Endothelial cell of umbilical vein (primary cell): Measurements from ENCODE around the gene ABTB2. TPM values are rescaled to one million over a fixed set of nuclear protein-coding genes. Genes with fewer than 3 reads are reported as not detected.

Source experiments
- BruUV-seq: library from RNA; stranded (reverse); fragments of 400-500 nt; replicated peaks from 2 replicates; lab custom pipeline; 2021; lab: Mats Ljungman, UMichigan
- CTCF ChIA-PET: fragments of 300-600, 350-600 bp; sonication (Branson Sonifier 250); formaldehyde crosslinking; loops from one replicate; lab custom pipeline; 2021; ENCODE audit warnings: antibody characterized with exemption, inconsistent platforms; lab: Charles Lee
- POLR2A ChIA-PET: fragments of 300-600, 350-600 bp; sonication (Branson Sonifier 250); formaldehyde crosslinking; loops from one replicate; lab custom pipeline; 2021; ENCODE audit warnings: antibody characterized with exemption, inconsistent platforms; lab: Charles Lee
- DNase-seq: peaks from one replicate; pipeline ENCODE4 v3.0.0-alpha.2; 2011; ENCODE audit warnings: low read depth, low spot score
- FAIRE-seq: peaks from 2 replicates; lab custom pipeline; 2011; peaks lifted over from hg19 to GRCh38; lab: Jason Lieb, UNC
- H2AFZ ChIP-seq: 2 replicates; pipeline ENCODE4 v1.6.0; 2012; ENCODE audit warnings: low read depth, low read length, control low read depth, inconsistent platforms
- H3K27ac ChIP-seq: 2 replicates; pipeline ENCODE4 v1.5.1; 2011; ENCODE audit warnings: low read depth, mild to moderate bottlenecking, control low read depth, low read length, moderate library complexity; ENCODE audit not compliant: insufficient read depth
- H3K27me3 ChIP-seq, 2 experiments: 2 replicates each; pipeline versions ENCODE4 v1.6.0 to v1.6.1; 2011; ENCODE audit warnings: low read length in 2 of 2, mixed read lengths in 1 of 2; ENCODE audit not compliant: control insufficient read depth in 2 of 2, insufficient read depth in 2 of 2
- H3K36me3 ChIP-seq, 2 experiments: 2 replicates in 1 of 2; 3 replicates in 1 of 2; pipeline ENCODE4 v1.5.1; 2011; ENCODE audit warnings: low read length in 2 of 2, mild to moderate bottlenecking in 1 of 2, moderate library complexity in 1 of 2; ENCODE audit not compliant: control insufficient read depth in 2 of 2, insufficient read depth in 2 of 2; ENCODE audit errors: extremely low read depth in 1 of 2
- H3K4me1 ChIP-seq: 3 replicates; pipeline ENCODE4 v1.5.1; 2011; ENCODE audit warnings: mild to moderate bottlenecking, low read length; ENCODE audit not compliant: control insufficient read depth, insufficient read depth; ENCODE audit errors: extremely low read depth
- H3K4me2 ChIP-seq: 2 replicates; pipeline ENCODE4 v1.6.1; 2011; ENCODE audit warnings: low read length, control low read depth, mixed read lengths; ENCODE audit not compliant: insufficient read depth
- H3K4me3 ChIP-seq, 3 experiments: fragments of 200-600 bp in 1 of 3; sonication (generic), shearing (Covaris generic) in 1 of 3; replicated peaks in 1 of 3; 2 replicates each; pipeline ENCODE4 v1.5.1; 2011 to 2016; ENCODE audit warnings: control low read depth in 3 of 3, low read length in 3 of 3, mild to moderate bottlenecking in 2 of 3, inconsistent platforms in 1 of 3, low read depth in 1 of 3, moderate library complexity in 1 of 3; ENCODE audit not compliant: insufficient read depth in 1 of 3
- H3K79me2 ChIP-seq: 2 replicates; pipeline ENCODE4 v1.6.0; 2012; ENCODE audit warnings: low read length, inconsistent platforms; ENCODE audit not compliant: control insufficient read depth, insufficient read depth
- H3K9ac ChIP-seq: replicated peaks from 2 replicates; pipeline ENCODE3; 2011; ENCODE audit warnings: low read length, control low read depth; ENCODE audit not compliant: insufficient read depth; ENCODE audit errors: extremely low read depth
- H3K9me1 ChIP-seq: replicated peaks from 3 replicates; pipeline ENCODE4 v1.6.0; 2011; ENCODE audit warnings: mild to moderate bottlenecking, low read length; ENCODE audit not compliant: control insufficient read depth, insufficient read depth; ENCODE audit errors: extremely low read depth
- H3K9me3 ChIP-seq: replicated peaks from 2 replicates; pipeline ENCODE4 v1.5.1; 2012; ENCODE audit warnings: low read length, inconsistent platforms; ENCODE audit not compliant: control insufficient read depth, insufficient read depth
- H4K20me1 ChIP-seq: replicated peaks from 2 replicates; pipeline ENCODE3; 2011; ENCODE audit warnings: mild to moderate bottlenecking, low read length; ENCODE audit not compliant: control insufficient read depth, insufficient read depth; ENCODE audit errors: extremely low read depth
- EZH2 ChIP-seq: IDR thresholded peaks from 2 replicates; pipeline ENCODE4 v1.6.1; 2012; ENCODE audit warnings: borderline replicate concordance, low read depth, mild to moderate bottlenecking, moderate library complexity, low read length, inconsistent platforms; ENCODE audit not compliant: severe bottlenecking
- FOS ChIP-seq: IDR thresholded peaks from 2 replicates; pipeline ENCODE4 v1.6.1; 2011; ENCODE audit warnings: mild to moderate bottlenecking, low read length, moderate library complexity, borderline replicate concordance; ENCODE audit not compliant: insufficient read depth
- GATA2 ChIP-seq: IDR thresholded peaks from 2 replicates; pipeline ENCODE4 v1.7.0; 2011; ENCODE audit warnings: low read depth, mild to moderate bottlenecking, moderate library complexity, mixed read lengths, low read length; ENCODE audit not compliant: insufficient read length, insufficient read depth
- JUN ChIP-seq: IDR thresholded peaks from 2 replicates; pipeline ENCODE4 v1.6.1; 2011; ENCODE audit warnings: borderline replicate concordance, low read depth; ENCODE audit not compliant: insufficient read length, insufficient read depth
- MYC ChIP-seq: IDR thresholded peaks from one replicate; pipeline ENCODE4 v1.6.1; 2011; ENCODE audit warnings: mild to moderate bottlenecking, low read depth, low read length
- POLR2A ChIP-seq: IDR thresholded peaks from 2 replicates; pipeline ENCODE4 v1.6.1; 2012; ENCODE audit warnings: low read depth, mild to moderate bottlenecking, control low read depth, low read length
- POLR2AphosphoS5 ChIP-seq: IDR thresholded peaks from 2 replicates; pipeline ENCODE4 v1.6.1; 2012; ENCODE audit warnings: low read depth, mild to moderate bottlenecking, control low read depth, low read length, moderate library complexity; ENCODE audit not compliant: insufficient read depth
- dilution Hi-C: fragments of 300-500 bp; cut with MboI; formaldehyde crosslinking; loops from one replicate; pipeline ENCODE4 v1.15.0; 2019; ENCODE audit warnings: low sequenced_read_pairs; ENCODE audit not compliant: extremely low pct_ligation_motif_present
- intact Hi-C: fragments of 100-400 bp; cut with micrococcal nuclease; formaldehyde crosslinking; loops from one replicate; pipeline ENCODE4 v1.10.0; 2022
- polyA plus RNA-seq, 4 experiments: library from polyadenylated mRNA; depleted of rRNA in 3 of 4; stranded (reverse) in 3 of 4; unstranded in 1 of 4; fragments of >200 nt; gene quantifications; 2 replicates each; pipeline versions ENCODE4 v1.2.1 to v1.2.3, GENCODE V29; 2011 to 2012; ENCODE audit warnings: missing spikeins in 1 of 4
- total RNA-seq: library from RNA; stranded (reverse); gene quantifications from 2 replicates; pipeline ENCODE4 v1.2.3, GENCODE V29; 2021
- TF ChIP-seq, protein P1 (sequence below), 2 donors: IDR thresholded peaks; 1 replicate in 1 of 2; 2 replicates in 1 of 2; pipeline ENCODE4 v1.5.1; 2011; ENCODE audit warnings: low read length in 2 of 2, mild to moderate bottlenecking in 2 of 2, moderate library complexity in 2 of 2, control low read depth in 1 of 2, inconsistent platforms in 1 of 2, low read depth in 1 of 2; ENCODE audit not compliant: insufficient read depth in 1 of 2; ENCODE audit errors: extremely low read depth in 1 of 2
- TF ChIP-seq, protein P2 (sequence below): IDR thresholded peaks from 2 replicates; pipeline ENCODE4 v1.6.1; 2011; ENCODE audit not compliant: insufficient read depth, insufficient read length

Gene ABTB2
- total and polyA plus RNA-seq, 2 donors (not counting 3 experiments of a cell fraction or from before 2014, with no cell fraction given), result 0.11 to 0.14 TPM

DNA sequence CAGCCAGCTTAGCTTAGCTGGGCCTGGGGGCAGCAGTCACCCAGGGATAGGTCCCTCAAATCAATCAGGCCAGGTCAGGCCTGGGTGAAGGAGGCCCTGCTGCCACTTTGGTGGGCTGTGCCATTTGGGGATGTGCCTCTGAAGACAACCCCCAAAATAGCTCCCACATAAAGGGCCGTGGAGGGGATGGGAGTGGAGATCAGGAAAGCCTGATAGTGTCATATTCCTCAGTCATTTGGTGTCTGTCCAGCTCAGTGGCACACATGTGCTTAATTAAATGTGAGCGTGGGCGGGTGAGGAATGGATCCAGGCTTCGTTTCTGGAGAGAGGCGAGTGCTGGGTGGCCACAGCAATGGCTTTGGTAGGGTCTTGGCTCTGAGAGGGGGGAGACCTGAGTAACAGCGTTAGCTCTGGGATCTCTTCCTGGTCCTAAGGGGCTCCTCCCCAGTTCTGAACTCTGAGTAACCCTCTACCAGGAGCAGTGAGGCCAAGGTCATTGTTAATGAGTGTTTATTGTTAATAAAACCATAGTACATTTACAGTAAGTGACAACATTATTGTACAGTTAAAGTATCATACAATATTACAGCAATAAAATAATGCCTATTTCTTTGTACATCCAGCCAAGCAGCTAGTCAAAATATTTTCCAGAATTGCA is 207.2 kb downstream of the ABTB2 start:
- intact Hi-C loops, result no loop called here

More for the DNA sequence above, 207.2 kb downstream of the ABTB2 start:
- FAIRE-seq (no peak), DNase-seq (no peak)
- Histone ChIP-seq H3K27ac (no peak overlapping the region), H3K36me3 (peaks cover 11 to 14% of the 10 kb centered on the region in 2 experiments), H3K4me2 (no peak overlapping the region), H3K4me1 (no peaks in the 10 kb centered on the region), H3K27me3 (no peaks in the 10 kb centered on the region), H3K9me3 (no peaks in the 10 kb centered on the region), H3K4me3 (no peak overlapping the region), H4K20me1 (no peaks in the 10 kb centered on the region), H2AFZ (no peak overlapping the region), H3K9ac (no peak overlapping the region), H3K79me2 (no peaks in the 10 kb centered on the region), H3K9me1 (no peaks in the 10 kb centered on the region)
- TF ChIP-seq, protein P1, sequence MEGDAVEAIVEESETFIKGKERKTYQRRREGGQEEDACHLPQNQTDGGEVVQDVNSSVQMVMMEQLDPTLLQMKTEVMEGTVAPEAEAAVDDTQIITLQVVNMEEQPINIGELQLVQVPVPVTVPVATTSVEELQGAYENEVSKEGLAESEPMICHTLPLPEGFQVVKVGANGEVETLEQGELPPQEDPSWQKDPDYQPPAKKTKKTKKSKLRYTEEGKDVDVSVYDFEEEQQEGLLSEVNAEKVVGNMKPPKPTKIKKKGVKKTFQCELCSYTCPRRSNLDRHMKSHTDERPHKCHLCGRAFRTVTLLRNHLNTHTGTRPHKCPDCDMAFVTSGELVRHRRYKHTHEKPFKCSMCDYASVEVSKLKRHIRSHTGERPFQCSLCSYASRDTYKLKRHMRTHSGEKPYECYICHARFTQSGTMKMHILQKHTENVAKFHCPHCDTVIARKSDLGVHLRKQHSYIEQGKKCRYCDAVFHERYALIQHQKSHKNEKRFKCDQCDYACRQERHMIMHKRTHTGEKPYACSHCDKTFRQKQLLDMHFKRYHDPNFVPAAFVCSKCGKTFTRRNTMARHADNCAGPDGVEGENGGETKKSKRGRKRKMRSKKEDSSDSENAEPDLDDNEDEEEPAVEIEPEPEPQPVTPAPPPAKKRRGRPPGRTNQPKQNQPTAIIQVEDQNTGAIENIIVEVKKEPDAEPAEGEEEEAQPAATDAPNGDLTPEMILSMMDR (IDR thresholded peaks at IDR 0.05; ENCODE audit: extremely low read depth in 1 of 2, insufficient read depth in 1 of 2, low read depth in 1 of 2, low read length in 2 of 2), result no peak
- TF ChIP-seq MYC (no peak), EZH2 (no peak), FOS (no peak), GATA2 (no peak), POLR2AphosphoS5 (no peak), JUN (no peak), POLR2A (no peak)
- TF ChIP-seq, protein P2, sequence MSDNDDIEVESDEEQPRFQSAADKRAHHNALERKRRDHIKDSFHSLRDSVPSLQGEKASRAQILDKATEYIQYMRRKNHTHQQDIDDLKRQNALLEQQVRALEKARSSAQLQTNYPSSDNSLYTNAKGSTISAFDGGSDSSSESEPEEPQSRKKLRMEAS, result no peak
- POLR2A ChIA-PET, result no interaction called here
- BruUV-seq, result no TSS peak
- CTCF ChIA-PET, result interaction anchor here (0.5 to 2.2 kb wide), 6 partner anchors 15 to 344 kb away, joined by 3 to 8 read pairs (median 4); partner anchors contain the start of gene ABTB2
- dilution Hi-C loops, result no loop called here
